ENCODE measurements around the gene NR2F1. TPM values are rescaled to one million over a fixed set of nuclear protein-coding genes. Genes with fewer than 3 reads are reported as not detected.

The NR2F1 gene
- total RNA-seq, 2 experiments from 2014 or later, result not detected

- Mint-ChIP-seq H3K4me1 (ENCODE audit: low read depth) (peaks cover 10% of the 10 kb centered on the region), H3K27me3 (peaks cover 56% of the 10 kb centered on the region), H3K27ac (no peak overlapping the region), H3K9me3 (peaks cover 4% of the 10 kb centered on the region), H3K4me3 (no peak overlapping the region), H3K36me3 (ENCODE audit: low read depth) (peaks cover 5% of the 10 kb centered on the region)
- ChIA-PET POLR2A (interaction anchor here (0.6 kb wide), 1 partner anchor 322 kb away, joined by 3 read pairs; no protein-coding TSS in a partner anchor), CTCF (interaction anchor here (1.5 to 1.7 kb wide), 2 partner anchors 21 to 25 kb away, joined by 3 to 4 read pairs; no protein-coding TSS in a partner anchor)
- intact Hi-C loops (cut with micrococcal nuclease), result no loop called here
- TF ChIP-seq CTCF (IDR thresholded peaks at IDR 0.05), result no peak
- DNase-seq (no peak), ATAC-seq (peak; percentile 30)
Measured at GRCh38 chr5:93596676-93597490, 13.9 kb downstream of the NR2F1 start.

- Mint-ChIP-seq H3K27ac (no peak overlapping the region), H3K36me3 (ENCODE audit: low read depth) (peaks cover 5% of the 10 kb centered on the region), H3K4me3 (no peak overlapping the region), H3K27me3 (peaks cover 56% of the 10 kb centered on the region), H3K4me1 (ENCODE audit: low read depth) (peaks cover 10% of the 10 kb centered on the region), H3K9me3 (peaks cover 4% of the 10 kb centered on the region)
- no peak for TF ChIP-seq CTCF (IDR thresholded peaks at IDR 0.05)
- ChIA-PET POLR2A (no interaction called here), CTCF (interaction anchor here (1.2 to 1.9 kb wide), 5 partner anchors 9 to 203 kb away, joined by 3 to 6 read pairs (median 4); no protein-coding TSS in a partner anchor)
- intact Hi-C loops (cut with micrococcal nuclease), result no loop called here
- ATAC-seq (no peak), DNase-seq (no peak)
Measured at GRCh38 chr5:93598091-93599000, 15.3 kb downstream of the NR2F1 start.

- Mint-ChIP-seq H3K36me3 (ENCODE audit: low read depth) (peaks cover 8% of the 10 kb centered on the region), H3K4me1 (ENCODE audit: low read depth) (peaks cover 12% of the 10 kb centered on the region), H3K27ac (no peak overlapping the region), H3K9me3 (peaks cover 4% of the 10 kb centered on the region), H3K4me3 (no peak overlapping the region), H3K27me3 (peaks cover 55% of the 10 kb centered on the region)
- POLR2A ChIA-PET, result no interaction called here
- no peak for TF ChIP-seq CTCF (IDR thresholded peaks at IDR 0.05)
- no peak for ATAC-seq
- no peak for DNase-seq
- intact Hi-C loops (cut with micrococcal nuclease), result no loop called here
- CTCF ChIA-PET, result interaction anchor here (1.2 to 1.9 kb wide), 3 partner anchors 8 to 202 kb away, joined by 3 to 6 read pairs (median 5); no protein-coding TSS in a partner anchor
Measured at GRCh38 chr5:93599001-93599379, 16.0 kb downstream of the NR2F1 start.

GRCh38 chr5:93599399-93600120, 16.5 kb downstream of the NR2F1 start:
- TF ChIP-seq CTCF (IDR thresholded peaks at IDR 0.05), result no peak
- peaks cover 4% of the 10 kb centered on the region for H3K9me3 Mint-ChIP-seq
- intact Hi-C loops (cut with micrococcal nuclease), result no loop called here
- ATAC-seq (no peak), DNase-seq (no peak)
- peaks cover 50% of the 10 kb centered on the region for H3K27me3 Mint-ChIP-seq
- H3K27ac Mint-ChIP-seq, result no peak overlapping the region
- no peak overlapping the region for H3K4me3 Mint-ChIP-seq
- H3K4me1 Mint-ChIP-seq (ENCODE audit: low read depth), result peaks cover 11% of the 10 kb centered on the region
- ChIA-PET POLR2A (no interaction called here), CTCF (interaction anchor here (1.2 to 2.4 kb wide), 5 partner anchors 8 to 202 kb away, joined by 3 to 13 read pairs (median 5); partner anchors contain the start of gene NR2F1)
- peaks cover 8% of the 10 kb centered on the region for H3K36me3 Mint-ChIP-seq (ENCODE audit: low read depth)
